Upper lobe of left lung (tissue), 6 donors: ENCODE data around the gene SAMD4B. TPM values are rescaled to one million over a fixed set of nuclear protein-coding genes. Genes with fewer than 3 reads are reported as not detected.

Experiments used
- ATAC-seq, 2 donors: fragments of 200-7000 bp; cut with Tn5 transposase; one replicate each; pipeline ENCODE4 v1.9.1; 2022; ENCODE audit warnings: mild to moderate bottlenecking in 2 of 2, moderate library complexity in 2 of 2; ENCODE audit not compliant: low FRiP score in 2 of 2
- DNase-seq, 2 donors: peaks; one replicate each; pipeline ENCODE4 v3.0.0-alpha.2; 2019 to 2020
- H3K27ac ChIP-seq, 4 donors: fragments of 200-600 bp; sonication (generic); one replicate each; pipeline ENCODE4 v1.5.1; 2016 to 2019
- H3K27me3 ChIP-seq, 4 donors: fragments of 200-600 bp; sonication (generic); one replicate each; pipeline ENCODE4 v1.5.1; 2017 to 2019
- H3K36me3 ChIP-seq, 4 donors: fragments of 200-600 bp; sonication (generic); one replicate each; pipeline ENCODE4 v1.5.1; 2016 to 2019
- H3K4me1 ChIP-seq, 4 donors: fragments of 200-600 bp; sonication (generic); one replicate each; pipeline ENCODE4 v1.5.1; 2018 to 2019
- H3K4me3 ChIP-seq, 4 donors: fragments of 200-600 bp; sonication (generic); one replicate each; pipeline ENCODE4 v1.5.1; 2017 to 2019; ENCODE audit warnings: mild to moderate bottlenecking in 2 of 4, moderate library complexity in 1 of 4
- H3K9me3 ChIP-seq, 4 donors: fragments of 200-600 bp; sonication (generic); one replicate each; pipeline ENCODE4 v1.5.1; 2018 to 2019
- CTCF ChIP-seq, 6 experiments: fragments of 450-650 bp in 4 of 6; fragments of 200-600 bp in 2 of 6; sonication (generic) in 2 of 6; IDR thresholded peaks; one replicate each; pipeline ENCODE4 v1.5.1; 2016 to 2019; ENCODE audit warnings: antibody characterized with exemption in 6 of 6
- EP300 ChIP-seq, 4 donors: sonication (generic); formaldehyde crosslinking; IDR thresholded peaks; one replicate each; pipeline ENCODE4 v1.5.1; 2017; ENCODE audit warnings: antibody characterized with exemption in 4 of 4, control low read depth in 2 of 4
- POLR2A ChIP-seq, 4 donors: fragments of 450-650 bp; IDR thresholded peaks; one replicate each; pipeline ENCODE4 v1.5.1; 2016 to 2017; ENCODE audit warnings: antibody characterized with exemption in 4 of 4, mild to moderate bottlenecking in 2 of 4
- POLR2AphosphoS5 ChIP-seq, 2 donors: sonication (generic); formaldehyde crosslinking; IDR thresholded peaks; one replicate each; pipeline ENCODE4 v1.5.1; 2017; ENCODE audit warnings: antibody characterized with exemption in 2 of 2
- WGBS, 2 donors: methylation state at CpG; one replicate each; pipeline ENCODE4 v1.1.5; 2017 to 2018; 5-methylcytosine and 5-hydroxymethylcytosine counted together
- total RNA-seq, 6 donors: library from RNA; depleted of rRNA in 4 of 6; stranded (reverse); fragments of >200 nt in 4 of 6; gene quantifications; one replicate each; pipeline versions ENCODE4 v1.1.0 to v1.2.1, GENCODE V29; 2016 to 2021
- donor health status: DM: no; HTN: no; CAD: no; lungs with moderate emphysema.
- donor health status: DM: no; HTN: yes; CAD: no; lungs with severe emphysema.

Gene SAMD4B
- total RNA-seq, 6 donors from 2014 or later, result 57.7 to 125 (median 79.3) TPM

- Histone ChIP-seq H3K27me3 (no peaks in the 10 kb centered on the region), H3K9me3 (no peaks in the 10 kb centered on the region), H3K27ac (peak within 1 kb of the TSS; percentile 93 to 100 (median 98)), H3K4me3 (peak within 1 kb of the TSS; percentile 71 to 99 (median 82)), H3K4me1 (peaks cover 19 to 27% (median 20%) of the 10 kb centered on the region in 4 donors), H3K36me3 (peaks cover 10 to 62% (median 54%) of the 10 kb centered on the region in 4 donors)
- DNase-seq (peak; percentile 93 to 96), ATAC-seq (peak; percentile 97)
- 0% methylated on average over 23 to 55 of the region's 60 CpGs for WGBS, 2 donors
- TF ChIP-seq EP300 (IDR thresholded peaks at IDR 0.05) (peak in 1 of 4 donors; percentile 62), POLR2AphosphoS5 (IDR thresholded peaks at IDR 0.05) (peak; percentile 96 to 99), CTCF (IDR thresholded peaks at IDR 0.05) (peak in 4 of 6 experiments; percentile 29 to 47 (median 36)), POLR2A (IDR thresholded peaks at IDR 0.05) (peak in 3 of 4 donors; percentile 66 to 92 (median 90))
These were observed 48.7 kb downstream of the SAMD4B start, which contains the start of the genes MED29 and PAF1 for GRCh38 chr19:39390751-39391437. TSS of gene MED29 (plus strand) at chr19:39391378. CDS start at chr19:39391423, 45 bp downstream. TSS of gene PAF1 (minus strand) at chr19:39391106. CDS start at chr19:39390864, 242 bp downstream.

GRCh38 chr19:39397360-39398296, 55.4 kb downstream of the SAMD4B start:
- H3K36me3 ChIP-seq, result peaks cover 0 to 42% (median 21%) of the 10 kb centered on the region in 4 donors
- 20 to 33% methylated on average over 8 to 10 of the region's 17 CpGs for WGBS, 2 donors
- DNase-seq, result peak; percentile 94 to 98
- peak; percentile 87 to 92 for ATAC-seq
- no peaks in the 10 kb centered on the region for H3K27me3 ChIP-seq
- H3K9me3 ChIP-seq, result no peaks in the 10 kb centered on the region
- peaks cover 42 to 55% (median 47%) of the 10 kb centered on the region in 4 donors for H3K4me1 ChIP-seq
- TF ChIP-seq CTCF (IDR thresholded peaks at IDR 0.05), result peak; percentile 93 to 99 (median 98)
- TF ChIP-seq EP300 (IDR thresholded peaks at IDR 0.05), result peak in 1 of 4 donors; percentile 33
- peak in 1 of 4 donors; percentile 24 for TF ChIP-seq POLR2A (IDR thresholded peaks at IDR 0.05)
- TF ChIP-seq POLR2AphosphoS5 (IDR thresholded peaks at IDR 0.05), result peak; percentile 47 to 85
- H3K4me3 ChIP-seq, result peak overlapping the region in 2 of 4 donors; percentile 13 to 16
- peak overlapping the region; percentile 94 to 100 (median 96) for H3K27ac ChIP-seq

GRCh38 chr19:39398297-39398864, 56.2 kb downstream of the SAMD4B start:
- Histone ChIP-seq H3K4me1 (peaks cover 40 to 60% (median 48%) of the 10 kb centered on the region in 4 donors), H3K4me3 (peak overlapping the region in 2 of 4 donors; percentile 13 to 16), H3K27ac (peak overlapping the region; percentile 94 to 100 (median 96)), H3K36me3 (peaks cover 0 to 37% (median 20%) of the 10 kb centered on the region in 4 donors), H3K27me3 (no peaks in the 10 kb centered on the region), H3K9me3 (no peaks in the 10 kb centered on the region)
- 25 to 49% methylated on average over 2 to 9 of the region's 11 CpGs for WGBS, 2 donors
- ATAC-seq, result peak; percentile 25 to 67
- TF ChIP-seq POLR2AphosphoS5 (IDR thresholded peaks at IDR 0.05), result peak; percentile 72 to 74
- no peak for TF ChIP-seq CTCF (IDR thresholded peaks at IDR 0.05)
- TF ChIP-seq POLR2A (IDR thresholded peaks at IDR 0.05), result peak in 2 of 4 donors; percentile 17 to 75
- TF ChIP-seq EP300 (IDR thresholded peaks at IDR 0.05), result peak in 3 of 4 donors; percentile 64 to 74 (median 73)
- peak in 1 of 2 donors; percentile 89 for DNase-seq

- no peaks in the 10 kb centered on the region for H3K27me3 ChIP-seq
- no peak overlapping the region for H3K4me3 ChIP-seq
- peaks cover 47 to 70% (median 55%) of the 10 kb centered on the region in 4 donors for H3K4me1 ChIP-seq
- TF ChIP-seq POLR2A (IDR thresholded peaks at IDR 0.05), result no peak
- no peak for TF ChIP-seq POLR2AphosphoS5 (IDR thresholded peaks at IDR 0.05)
- no peak for TF ChIP-seq CTCF (IDR thresholded peaks at IDR 0.05)
- no peak for TF ChIP-seq EP300 (IDR thresholded peaks at IDR 0.05)
- DNase-seq (no peak), ATAC-seq (no peak)
- H3K9me3 ChIP-seq, result no peaks in the 10 kb centered on the region
- WGBS, 2 donors, result 91 to 100% methylated on average over 4 of the region's 4 CpGs
- peak overlapping the region; percentile 94 to 100 (median 96) for H3K27ac ChIP-seq
- H3K36me3 ChIP-seq, result peaks cover 0 to 28% (median 9%) of the 10 kb centered on the region in 4 donors
These were observed 57.4 kb downstream of the SAMD4B start for GRCh38 chr19:39399668-39400050.
